GM18519 (cell line): ENCODE results near the gene TRAPPC3.

ENCODE experiments used
- ATAC-seq: cut with Tn5 transposase; IDR thresholded peaks from one replicate; pipeline ENCODE4 v1.9.1; 2021; ENCODE audit warnings: mild to moderate bottlenecking, moderate library complexity; ENCODE audit not compliant: unreplicated experiment, low FRiP score

The TRAPPC3 gene

DNA sequence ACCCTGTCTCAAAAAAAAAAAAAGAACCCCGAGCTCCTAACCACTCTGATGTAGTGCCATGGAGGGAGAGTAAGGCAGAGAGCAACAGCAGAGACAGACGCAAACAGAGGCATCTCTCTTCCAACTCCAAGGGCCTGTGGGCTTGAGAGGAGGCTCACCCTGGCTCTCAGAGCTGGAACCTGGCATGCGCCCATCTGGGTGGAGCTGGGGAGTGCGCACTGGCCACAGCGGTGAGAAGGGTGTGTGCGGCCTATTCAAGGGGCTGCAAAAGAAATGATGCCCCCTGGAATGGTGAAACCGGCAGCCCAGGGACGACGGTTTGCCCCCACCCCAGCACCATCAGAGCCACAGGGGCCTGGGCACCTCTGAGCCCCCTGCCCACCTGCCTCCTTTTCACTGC is 41.9 kb downstream of the TRAPPC3 start:
- ATAC-seq, result no peak

DNA sequence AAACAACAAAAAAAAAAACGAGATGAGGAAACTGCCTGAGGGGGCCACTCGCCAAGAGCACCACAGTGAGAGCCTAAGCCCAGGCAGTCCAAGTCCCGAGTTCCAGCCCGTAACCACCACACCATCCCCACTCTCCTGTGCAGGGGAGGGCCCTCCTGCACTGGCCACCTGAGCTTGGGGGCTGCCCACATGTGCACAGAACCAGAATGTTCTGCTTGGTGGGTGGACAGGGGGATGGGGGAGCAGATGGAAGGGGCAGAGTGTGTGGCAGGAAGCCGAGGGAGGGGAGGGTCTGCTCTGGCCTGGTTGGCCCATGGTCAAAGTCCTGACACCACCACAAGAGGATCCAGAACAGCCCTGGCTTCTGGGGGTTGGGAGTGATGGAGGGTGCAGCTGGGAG is 43.0 kb downstream of the TRAPPC3 start:
- ATAC-seq, result no peak

DNA sequence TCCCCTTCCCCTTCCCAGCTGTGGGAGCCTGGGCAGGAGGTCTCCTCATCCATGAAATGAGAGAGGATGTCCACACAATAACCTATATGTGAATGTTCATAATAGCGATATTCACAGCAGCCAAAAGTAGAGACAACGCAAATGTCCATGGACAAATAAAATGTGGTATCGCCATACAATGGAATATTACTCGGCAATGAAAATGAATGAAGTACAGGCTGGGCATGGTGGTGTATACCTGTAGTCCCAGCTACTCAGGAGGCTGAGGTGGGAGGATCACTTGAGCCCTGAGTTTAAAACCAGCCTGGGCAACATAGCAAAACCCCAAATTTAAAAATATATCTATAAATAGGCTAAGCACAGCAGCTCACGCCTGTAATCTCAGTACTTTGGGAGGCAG is 47.7 kb downstream of the TRAPPC3 start:
- ATAC-seq, result no peak

- ATAC-seq, result no peak
Observed at GRCh38 chr1:36100376-36100775, 48.9 kb downstream of the TRAPPC3 start.

GRCh38 chr1:36099681-36100341 is 49.5 kb downstream of the TRAPPC3 start:
- ATAC-seq, result no peak

DNA sequence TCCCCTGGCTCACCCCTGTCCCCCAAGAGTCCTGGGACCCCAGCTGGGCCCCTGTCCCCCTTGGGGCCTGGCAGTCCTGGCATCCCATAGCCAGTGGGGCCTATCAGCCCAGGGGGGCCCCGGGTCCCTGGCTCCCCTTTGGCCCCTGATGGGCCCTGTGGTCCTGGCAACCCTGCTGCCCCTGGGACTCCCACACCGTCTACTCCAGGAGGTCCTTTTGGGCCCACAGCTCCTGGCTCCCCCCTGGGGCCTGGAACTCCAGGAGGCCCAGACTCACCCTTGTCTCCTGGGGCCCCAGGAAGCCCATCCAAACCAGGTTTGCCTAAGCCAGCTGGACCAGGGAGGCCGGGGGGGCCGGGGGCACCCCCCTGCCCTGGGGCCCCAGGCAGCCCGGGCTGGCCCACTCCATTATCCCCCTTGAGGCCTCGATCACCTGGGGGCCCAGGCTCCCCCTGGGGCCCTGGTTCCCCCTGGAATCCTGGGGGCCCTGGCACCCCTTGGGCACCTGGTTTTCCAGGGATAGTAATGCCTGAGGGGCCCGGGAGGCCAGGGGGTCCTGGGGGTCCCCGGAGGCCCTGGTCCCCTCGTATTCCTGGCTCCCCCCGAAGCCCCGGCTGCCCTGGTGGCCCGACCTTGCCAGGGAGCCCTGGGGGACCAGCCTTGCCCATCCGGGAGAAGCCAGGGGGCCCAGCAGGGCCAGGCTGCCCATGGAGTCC is 50.5 kb downstream of the TRAPPC3 start:
- no peak for ATAC-seq

DNA sequence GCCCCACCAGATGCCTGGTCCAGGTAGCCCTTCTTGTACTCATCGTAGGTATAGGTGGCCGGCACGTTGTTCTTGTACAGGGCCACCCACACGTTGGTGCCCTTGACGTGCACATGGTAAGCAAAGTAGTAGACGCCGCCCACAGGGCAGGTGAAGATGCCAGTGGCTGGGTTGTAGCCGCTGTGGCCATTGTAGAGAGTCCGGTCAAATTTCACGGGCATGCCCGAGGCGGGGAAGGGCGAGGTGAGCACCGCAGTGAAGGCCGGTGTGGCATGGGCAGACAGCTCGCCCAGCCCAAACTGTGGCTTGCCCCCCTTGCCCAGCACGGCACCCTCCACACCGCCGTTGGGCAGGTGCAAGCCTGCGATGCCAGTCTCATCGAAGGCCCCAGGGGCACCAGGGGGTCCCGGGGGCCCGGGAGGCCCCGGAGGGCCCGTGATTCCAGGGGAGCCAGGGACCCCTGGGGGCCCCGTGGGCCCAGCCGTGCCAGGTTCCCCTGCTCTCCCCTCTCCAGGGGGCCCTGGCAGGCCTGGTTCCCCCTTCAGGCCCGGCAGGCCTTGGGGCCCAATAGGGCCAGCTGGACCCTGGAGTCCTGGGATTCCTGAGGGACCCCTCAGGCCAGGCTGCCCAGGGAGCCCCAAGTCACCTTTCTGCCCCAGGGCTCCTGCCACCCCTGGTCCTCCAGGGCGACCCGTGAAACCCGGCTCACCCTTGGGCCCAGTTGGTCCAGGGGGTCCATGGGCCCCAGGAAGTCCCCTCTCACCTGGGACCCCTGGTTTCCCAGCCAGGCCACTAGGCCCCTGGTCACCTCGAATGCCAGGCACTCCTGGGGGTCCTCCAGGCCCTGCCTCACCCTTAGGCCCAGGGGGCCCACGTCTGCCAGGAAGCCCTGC is 51.3 kb downstream of the TRAPPC3 start:
- no peak for ATAC-seq

DNA sequence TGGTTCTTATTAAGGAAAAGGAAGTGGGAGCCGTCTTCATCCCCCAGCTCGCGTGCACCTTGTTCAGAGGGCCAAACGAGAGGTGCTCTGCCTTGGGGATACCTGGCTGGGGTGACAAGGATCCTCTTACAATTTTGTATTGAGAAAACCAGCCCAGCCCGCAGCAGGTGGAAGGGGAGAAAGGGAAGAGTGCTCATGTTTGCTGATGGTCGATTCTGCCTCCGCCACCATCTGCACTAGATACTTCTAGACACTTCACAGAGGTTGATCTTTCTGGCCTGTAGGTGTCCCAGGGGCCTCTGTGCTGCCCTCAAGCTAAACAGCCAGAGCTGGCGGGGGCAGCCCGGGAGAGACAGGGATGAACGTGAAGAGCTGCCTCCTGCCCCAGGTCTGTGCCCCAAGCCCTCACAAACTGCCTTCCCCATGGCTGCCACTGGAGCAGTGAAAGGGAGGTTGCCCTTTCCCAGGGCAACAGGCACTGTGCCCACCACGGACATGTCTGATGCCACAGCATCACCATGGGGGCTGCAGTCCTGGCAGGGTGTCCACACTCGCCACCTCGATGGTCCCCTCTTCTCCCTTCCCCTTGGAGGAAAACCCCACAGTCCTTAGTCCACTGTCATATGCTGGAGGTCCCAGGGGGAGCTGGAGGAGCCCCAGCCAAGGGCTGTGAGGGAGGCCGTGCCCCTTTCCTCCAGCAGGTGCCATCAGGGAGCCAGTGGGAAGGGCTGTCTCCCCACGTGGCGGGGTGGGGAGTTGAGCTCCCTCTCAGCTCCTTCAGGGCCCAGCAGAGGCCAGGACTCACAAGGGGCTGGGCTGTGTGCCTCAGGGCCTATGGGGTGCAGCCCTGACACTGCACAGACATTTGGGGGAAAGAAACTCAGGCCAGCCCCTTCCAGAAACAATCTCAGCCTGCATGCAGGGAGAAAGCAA is 52.5 kb downstream of the TRAPPC3 start:
- no peak for ATAC-seq

- ATAC-seq, result no peak
Observed at GRCh38 chr1:36095760-36096405, 53.4 kb downstream of the TRAPPC3 start.

GRCh38 chr1:36094621-36095061 is 54.6 kb downstream of the TRAPPC3 start:
- ATAC-seq, result no peak

DNA sequence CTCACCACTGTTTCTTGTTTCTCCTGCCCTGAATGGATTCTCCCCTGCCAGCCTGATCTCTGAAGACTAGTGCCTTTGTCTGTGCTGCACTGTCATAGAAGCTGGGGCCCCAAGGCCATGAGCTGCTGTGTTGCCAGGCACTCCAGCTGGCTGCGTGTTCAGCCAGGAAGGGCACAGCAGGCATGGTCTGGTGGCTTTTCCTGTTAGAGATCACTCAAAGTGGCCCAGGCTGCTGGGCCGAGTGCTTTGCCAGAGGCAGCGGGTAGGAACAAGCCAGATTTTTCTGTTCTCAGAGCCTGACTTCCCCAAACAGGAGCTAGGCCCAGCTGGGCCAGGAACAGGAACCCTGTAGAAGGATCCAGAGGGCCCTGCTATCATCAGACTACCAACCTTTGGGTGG is 55.4 kb downstream of the TRAPPC3 start:
- no peak for ATAC-seq

GRCh38 chr1:36093226-36093625 is 56.1 kb downstream of the TRAPPC3 start:
- no peak for ATAC-seq

- no peak for ATAC-seq
Observed at GRCh38 chr1:36092798-36093185, 56.5 kb downstream of the TRAPPC3 start.

DNA sequence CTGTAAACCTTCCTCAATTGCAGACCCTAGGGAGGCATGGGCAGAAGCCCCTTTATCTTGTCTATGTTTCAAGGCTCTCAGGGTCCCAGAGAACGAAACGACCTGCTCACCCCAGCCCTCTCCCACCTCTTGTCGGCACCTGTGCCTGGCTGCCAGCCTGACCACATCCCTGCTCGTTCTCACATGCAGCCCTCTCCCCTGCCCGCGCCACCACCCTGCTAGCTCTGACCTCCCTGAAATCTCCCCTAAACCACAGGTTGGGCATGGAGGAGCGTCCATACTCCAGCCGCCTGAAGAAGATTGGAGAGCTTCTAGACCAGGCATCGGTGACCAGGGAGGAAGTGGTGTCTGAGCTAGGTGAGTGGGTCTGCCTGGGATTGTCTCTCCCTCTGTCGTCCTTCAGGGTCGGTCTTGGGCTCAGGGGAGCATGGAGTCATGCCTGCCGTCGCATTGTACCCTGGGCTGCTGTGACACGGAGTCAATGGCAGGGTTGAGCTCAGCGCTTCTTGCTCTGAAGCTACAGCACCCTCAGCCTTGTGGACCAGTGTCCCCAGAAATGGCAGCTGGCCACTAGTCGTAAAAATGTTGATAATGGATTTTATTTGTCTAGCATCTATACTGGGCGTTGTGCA is 57.0 kb downstream of the TRAPPC3 start:
- ATAC-seq, result no peak

- ATAC-seq, result no peak
Observed at GRCh38 chr1:36091698-36092097, 57.6 kb downstream of the TRAPPC3 start.

GRCh38 chr1:36091141-36091540 is 58.1 kb downstream of the TRAPPC3 start:
- ATAC-seq, result no peak

- ATAC-seq, result no peak
Observed at GRCh38 chr1:36089393-36090121, 59.7 kb downstream of the TRAPPC3 start.

GRCh38 chr1:36088577-36089392 is 60.5 kb downstream of the TRAPPC3 start, which contains the start of gene ADPRS:
Gene ADPRS (plus strand): TSS chr1:36088892. CDS start chr1:36088905, 13 bp downstream.
- ATAC-seq, result peak; percentile 64
